Measurements from ENCODE around the gene PI4KA.
"Not testable (repeated sequence)": the region's sequence is repeated elsewhere in the genome, so short reads cannot be mapped to it uniquely, and the experiment has no call there.

The PI4KA gene

GRCh38 chr22:20671409-20672081, 187.1 kb downstream of the PI4KA start:
- TF ChIP-seq CTCF (IDR thresholded peaks at IDR 0.05; ENCODE audit: unreplicated experiment in 3 of 3): no peak
- Mint-ChIP-seq H3K4me1 (no peaks in the 10 kb centered on the region), H3K4me3 (no peak overlapping the region), H3K36me3 (ENCODE audit: low read depth) (no peaks in the 10 kb centered on the region), H3K9me3 (peaks cover 11% of the 10 kb centered on the region), H3K27ac (no peak overlapping the region), H3K27me3 (ENCODE audit: low read depth) (peaks cover 4% of the 10 kb centered on the region)

GRCh38 chr22:20670457-20671261, 188.0 kb downstream of the PI4KA start:
- not testable (repeated sequence) for H3K36me3 Mint-ChIP-seq (ENCODE audit: low read depth); H3K4me1 Mint-ChIP-seq

GRCh38 chr22:20669884-20670283, 188.7 kb downstream of the PI4KA start:
- not testable (repeated sequence) for H3K9me3 Mint-ChIP-seq; H3K27ac Mint-ChIP-seq; H3K36me3 Mint-ChIP-seq (ENCODE audit: low read depth); H3K4me3 Mint-ChIP-seq; H3K4me1 Mint-ChIP-seq; H3K27me3 Mint-ChIP-seq (ENCODE audit: low read depth)

More at GRCh38 chr22:20670457-20671261, 188.0 kb downstream of the PI4KA start:
- not testable (repeated sequence) for H3K27me3 Mint-ChIP-seq (ENCODE audit: low read depth); H3K9me3 Mint-ChIP-seq; H3K4me3 Mint-ChIP-seq; H3K27ac Mint-ChIP-seq

GRCh38 chr22:20669471-20669870, 189.1 kb downstream of the PI4KA start:
- H3K9me3 Mint-ChIP-seq; H3K27ac Mint-ChIP-seq; H3K27me3 Mint-ChIP-seq (ENCODE audit: low read depth); H3K36me3 Mint-ChIP-seq (ENCODE audit: low read depth); H3K4me3 Mint-ChIP-seq; H3K4me1 Mint-ChIP-seq: not testable (repeated sequence)

DNA sequence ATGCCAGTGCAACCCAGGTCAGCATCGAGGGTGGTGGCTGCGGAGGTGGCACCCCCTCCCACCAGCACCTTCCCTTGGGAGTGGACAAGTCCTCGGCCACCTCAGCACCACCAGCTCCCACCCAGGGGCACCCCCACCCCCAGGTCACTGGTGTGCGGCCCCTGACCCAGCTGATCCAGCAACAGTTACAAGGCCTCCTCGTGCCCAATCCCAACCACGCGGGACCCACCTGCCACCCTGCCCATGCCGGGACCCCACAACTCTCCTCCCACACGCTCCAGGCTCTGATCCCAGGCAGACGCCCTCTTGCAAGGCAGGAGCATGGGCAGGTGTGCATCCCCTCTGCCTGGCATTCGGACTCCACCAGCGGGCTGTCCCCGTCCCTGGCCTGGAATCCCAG, 189.8 kb downstream of the PI4KA start:
- H3K36me3 Mint-ChIP-seq (ENCODE audit: low read depth); H3K27me3 Mint-ChIP-seq (ENCODE audit: low read depth); H3K9me3 Mint-ChIP-seq; H3K4me1 Mint-ChIP-seq; H3K27ac Mint-ChIP-seq; H3K4me3 Mint-ChIP-seq: not testable (repeated sequence)

DNA sequence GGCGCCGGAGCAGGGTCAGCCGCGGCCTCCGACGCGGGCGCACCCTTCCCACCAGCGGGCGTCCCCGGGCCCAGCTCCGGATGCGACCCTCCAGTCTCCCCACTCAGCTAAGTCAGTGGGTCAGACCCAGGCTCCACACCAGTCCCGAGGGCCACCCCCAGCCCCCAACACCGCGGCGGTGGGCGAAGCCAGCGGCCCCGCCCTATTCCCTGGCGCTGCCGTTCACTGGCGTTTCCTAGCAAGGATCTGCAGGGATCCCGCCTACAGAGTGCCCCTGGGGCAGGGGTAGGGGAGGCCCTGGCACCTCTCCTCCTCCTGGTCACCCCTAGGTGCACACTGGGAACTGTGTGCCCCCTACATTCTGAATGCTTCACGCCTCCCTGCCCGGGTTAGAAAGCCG, 190.4 kb downstream of the PI4KA start:
- not testable (repeated sequence) for H3K9me3 Mint-ChIP-seq; H3K4me1 Mint-ChIP-seq; H3K27ac Mint-ChIP-seq; H3K27me3 Mint-ChIP-seq (ENCODE audit: low read depth); H3K36me3 Mint-ChIP-seq (ENCODE audit: low read depth); H3K4me3 Mint-ChIP-seq

GRCh38 chr22:20667548-20667947, 191.1 kb downstream of the PI4KA start:
- H3K4me1 Mint-ChIP-seq; H3K9me3 Mint-ChIP-seq; H3K27me3 Mint-ChIP-seq (ENCODE audit: low read depth); H3K27ac Mint-ChIP-seq; H3K36me3 Mint-ChIP-seq (ENCODE audit: low read depth); H3K4me3 Mint-ChIP-seq: not testable (repeated sequence)

DNA sequence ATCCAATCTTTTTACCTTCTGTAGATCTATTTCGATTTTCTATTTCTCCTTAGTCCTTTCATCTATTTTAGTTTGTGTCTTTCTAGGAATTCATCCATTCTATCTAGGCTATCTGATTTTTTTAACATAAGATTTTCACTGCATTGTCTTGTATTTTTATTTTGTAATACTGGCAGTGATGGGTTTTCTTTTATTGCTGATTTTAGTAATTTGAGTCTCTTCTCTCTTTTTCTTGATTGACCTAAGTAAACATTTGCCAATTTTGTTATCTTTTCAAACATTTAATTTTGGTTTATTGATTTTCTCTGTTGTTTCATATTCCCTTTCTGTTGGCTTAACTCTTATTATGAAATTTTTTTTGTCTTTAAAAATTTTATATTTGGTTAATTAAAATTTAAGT, 192.1 kb downstream of the PI4KA start:
- Mint-ChIP-seq H3K4me1 (no peaks in the 10 kb centered on the region), H3K4me3 (no peak overlapping the region), H3K9me3 (peaks cover 2% of the 10 kb centered on the region), H3K27me3 (ENCODE audit: low read depth) (peaks cover 7% of the 10 kb centered on the region), H3K36me3 (ENCODE audit: low read depth) (no peaks in the 10 kb centered on the region), H3K27ac (no peak overlapping the region)
- TF ChIP-seq CTCF (IDR thresholded peaks at IDR 0.05; ENCODE audit: unreplicated experiment in 3 of 3): no peak

DNA sequence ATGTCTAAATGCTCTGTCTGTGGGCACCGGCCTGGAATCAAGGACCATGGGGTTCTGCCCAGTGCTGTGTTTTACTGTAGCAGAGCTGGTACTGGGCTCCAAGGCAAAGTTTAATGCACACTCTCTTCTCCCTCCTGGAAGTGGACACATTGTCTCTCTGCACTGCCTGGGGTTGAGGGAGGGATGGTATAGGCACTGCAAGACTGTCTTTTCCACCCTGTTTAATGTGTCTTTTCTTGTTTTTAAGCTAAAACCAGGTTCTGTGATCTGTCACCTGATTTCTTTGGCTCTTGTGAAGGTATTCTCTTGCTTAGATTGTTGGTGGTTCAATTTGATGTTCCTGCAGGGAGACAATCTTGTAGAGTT, 194.0 kb downstream of the PI4KA start:
- TF ChIP-seq CTCF (IDR thresholded peaks at IDR 0.05; ENCODE audit: unreplicated experiment in 3 of 3): no peak
- no peak overlapping the region for H3K27ac Mint-ChIP-seq
- no peaks in the 10 kb centered on the region for H3K4me1 Mint-ChIP-seq
- H3K9me3 Mint-ChIP-seq: peaks cover 5% of the 10 kb centered on the region
- H3K27me3 Mint-ChIP-seq (ENCODE audit: low read depth): peaks cover 26% of the 10 kb centered on the region
- H3K36me3 Mint-ChIP-seq (ENCODE audit: low read depth): no peaks in the 10 kb centered on the region
- no peak overlapping the region for H3K4me3 Mint-ChIP-seq

Measured in nephron (organoid).